ENCODE results near the gene NIPAL3. TPM values are rescaled to one million over a fixed set of nuclear protein-coding genes. Genes with fewer than 3 reads are reported as not detected.
"Not testable (repeated sequence)": the region's sequence is repeated elsewhere in the genome, so short reads cannot be mapped to it uniquely, and the experiment has no call there.

The NIPAL3 gene
- total RNA-seq, 1 experiment from 2014 or later: 25.2 TPM

- no peak for DNase-seq (ENCODE audit: low spot score)
Measured at GRCh38 chr1:24455272-24455671, 39.7 kb downstream of the NIPAL3 start.

GRCh38 chr1:24457866-24458265 is 42.3 kb downstream of the NIPAL3 start:
- DNase-seq (ENCODE audit: low spot score): no peak

- no peak for DNase-seq (ENCODE audit: low spot score)
Measured at GRCh38 chr1:24459551-24460266, 44.1 kb downstream of the NIPAL3 start.

- DNase-seq (ENCODE audit: low spot score): not testable (repeated sequence)
Measured at GRCh38 chr1:24462128-24462527, 46.5 kb downstream of the NIPAL3 start.

GRCh38 chr1:24463776-24464735 is 48.5 kb downstream of the NIPAL3 start:
- no peak for DNase-seq (ENCODE audit: low spot score)

- no peak for DNase-seq (ENCODE audit: low spot score)
Measured at GRCh38 chr1:24465099-24465498, 49.5 kb downstream of the NIPAL3 start.

- no peak for DNase-seq (ENCODE audit: low spot score)
Measured at GRCh38 chr1:24465638-24466037, 50.0 kb downstream of the NIPAL3 start.

- no peak for DNase-seq (ENCODE audit: low spot score)
Measured at GRCh38 chr1:24468685-24469316, 53.2 kb downstream of the NIPAL3 start.

- DNase-seq (ENCODE audit: low spot score): no peak
Measured at GRCh38 chr1:24470592-24470991, 55.0 kb downstream of the NIPAL3 start.

- no peak for DNase-seq (ENCODE audit: low spot score)
Measured at GRCh38 chr1:24472527-24473251, 57.1 kb downstream of the NIPAL3 start.

GRCh38 chr1:24474193-24474592 is 58.6 kb downstream of the NIPAL3 start:
- DNase-seq (ENCODE audit: low spot score): no peak

GRCh38 chr1:24475700-24476099 is 60.1 kb downstream of the NIPAL3 start:
- no peak for DNase-seq (ENCODE audit: low spot score)

- no peak for DNase-seq (ENCODE audit: low spot score)
Measured at GRCh38 chr1:24476571-24476970, 61.0 kb downstream of the NIPAL3 start.

- DNase-seq (ENCODE audit: low spot score): no peak
Measured at GRCh38 chr1:24477309-24477708, 61.7 kb downstream of the NIPAL3 start.

GRCh38 chr1:24481101-24481500 is 65.5 kb downstream of the NIPAL3 start:
- DNase-seq (ENCODE audit: low spot score): no peak

- no peak for DNase-seq (ENCODE audit: low spot score)
Measured at GRCh38 chr1:24481843-24482610, 66.4 kb downstream of the NIPAL3 start.

GRCh38 chr1:24483441-24483840 is 67.8 kb downstream of the NIPAL3 start:
- no peak for DNase-seq (ENCODE audit: low spot score)

- no peak for DNase-seq (ENCODE audit: low spot score)
Measured at GRCh38 chr1:24484199-24484598, 68.6 kb downstream of the NIPAL3 start.

GRCh38 chr1:24486331-24487065 is 70.9 kb downstream of the NIPAL3 start:
- DNase-seq (ENCODE audit: low spot score): no peak

GRCh38 chr1:24487455-24487854 is 71.9 kb downstream of the NIPAL3 start:
- no peak for DNase-seq (ENCODE audit: low spot score)

All from HT-29 (cell line).